GM19351 (cell line): ENCODE measurements around the gene ETV1.
A peak's percentile ranks its signal among the peaks of the same experiment; 100 is the strongest.

Experiments
- ATAC-seq: cut with Tn5 transposase; IDR thresholded peaks from one replicate; pipeline ENCODE4 v1.9.1; 2021; ENCODE audit warnings: mild to moderate bottlenecking, moderate library complexity; ENCODE audit not compliant: unreplicated experiment

ETV1 gene

DNA sequence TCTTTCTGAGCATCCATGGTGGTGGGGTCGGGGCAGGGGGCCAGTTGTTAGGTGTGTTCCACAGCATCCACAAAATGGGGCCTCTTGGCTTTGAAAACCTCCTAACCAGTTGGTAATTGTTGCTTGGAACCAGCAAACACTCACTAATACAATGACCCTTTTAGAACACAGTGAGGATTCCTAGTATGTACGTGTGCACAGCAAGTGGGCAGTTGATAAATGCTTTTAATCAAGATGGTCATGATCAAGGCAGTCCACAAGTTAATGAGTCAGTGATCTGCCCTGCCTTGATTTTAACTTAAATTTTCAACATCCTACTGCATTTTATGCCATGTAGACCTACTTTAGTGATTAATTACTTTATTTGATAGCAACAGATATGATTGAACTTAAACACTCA lies 103.1 kb downstream of the ETV1 start:
- ATAC-seq: no peak

GRCh38 chr7:13882051-13882450 lies 107.4 kb downstream of the ETV1 start:
- ATAC-seq: no peak

- no peak for ATAC-seq
Observed at GRCh38 chr7:13880789-13881188, 108.7 kb downstream of the ETV1 start.

- no peak for ATAC-seq
Observed at GRCh38 chr7:13879994-13880686, 109.3 kb downstream of the ETV1 start.

DNA sequence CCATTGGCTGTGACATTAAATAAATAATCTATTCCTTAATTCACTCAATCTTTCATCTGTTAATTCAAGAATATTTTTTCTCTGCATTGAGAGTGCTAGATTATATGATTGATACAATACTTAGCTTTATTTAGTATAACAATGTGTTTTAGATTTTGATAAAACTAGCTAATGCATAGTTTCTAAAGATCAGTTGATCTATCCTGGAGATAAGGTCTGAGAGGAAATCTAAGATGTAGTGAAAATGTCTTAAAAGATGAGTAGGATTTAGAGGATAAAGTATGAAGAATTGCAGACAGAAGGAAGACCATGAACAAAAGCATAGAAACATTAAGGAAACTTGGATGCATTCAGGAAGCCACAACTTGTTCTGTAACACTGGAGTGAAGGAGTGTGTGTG lies 110.3 kb downstream of the ETV1 start:
- no peak for ATAC-seq

DNA sequence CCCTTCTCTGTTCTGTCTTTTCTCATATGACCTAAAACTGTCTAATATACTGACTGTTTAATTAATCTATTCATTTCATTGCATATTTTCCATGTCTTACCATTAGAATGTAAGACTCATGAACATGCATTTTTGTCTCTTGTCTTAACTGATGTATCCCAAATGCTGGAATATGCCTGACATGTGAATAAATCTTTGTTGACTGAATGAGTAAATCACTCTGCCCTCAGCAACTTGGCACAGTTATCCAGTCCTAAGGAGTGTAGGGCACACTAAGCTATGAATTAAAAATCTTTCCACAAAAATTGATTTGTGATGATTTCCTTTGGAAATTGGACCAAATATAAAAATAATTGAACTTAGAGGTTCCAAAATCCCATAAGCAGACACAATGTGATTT lies 111.3 kb downstream of the ETV1 start:
- ATAC-seq: no peak

DNA sequence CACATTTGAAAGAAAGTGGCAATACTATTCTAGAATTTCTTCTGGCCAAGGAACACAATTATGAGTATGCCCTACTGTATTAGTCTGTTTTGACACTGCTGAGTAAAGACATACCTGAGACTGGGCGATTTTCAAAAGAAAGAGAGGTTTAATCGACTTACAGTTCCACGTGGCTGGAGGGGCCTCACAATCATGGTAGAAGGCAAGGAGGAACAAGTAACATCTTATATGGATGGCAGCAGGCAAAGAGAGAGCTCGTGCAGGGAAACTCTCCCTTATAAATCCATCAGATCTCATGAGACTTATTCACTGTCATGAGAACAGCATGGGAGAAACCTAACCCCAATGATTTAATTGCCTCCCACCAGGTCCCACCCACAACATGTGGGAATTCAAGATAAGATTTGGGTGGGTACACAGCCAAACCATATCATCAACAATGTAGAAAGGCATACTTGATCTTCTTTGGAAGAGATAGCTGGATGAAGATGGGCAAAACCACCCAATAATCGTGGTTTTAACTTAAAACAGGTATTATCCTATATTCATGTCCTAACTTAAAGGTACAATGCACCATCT lies 113.9 kb downstream of the ETV1 start:
- no peak for ATAC-seq

- ATAC-seq: no peak
Observed at GRCh38 chr7:13874783-13875182, 114.7 kb downstream of the ETV1 start.

DNA sequence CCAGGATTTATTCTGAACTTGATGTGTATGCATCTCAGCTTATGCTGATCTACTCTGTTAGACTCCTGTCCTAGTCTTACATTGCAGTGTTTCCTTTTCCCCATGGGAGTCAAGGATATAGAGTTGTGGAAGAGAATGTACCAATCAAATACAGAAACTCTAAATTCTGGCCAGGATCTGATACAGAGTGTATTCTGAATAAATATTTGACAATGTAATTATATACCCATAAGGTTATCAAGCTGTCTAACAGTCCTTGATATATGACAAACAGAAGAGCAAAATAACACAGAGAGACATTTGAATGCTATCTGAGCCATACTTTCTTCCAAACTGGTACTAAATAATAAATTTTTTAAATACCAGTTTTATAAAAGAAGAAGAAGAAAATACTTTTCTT lies 116.8 kb downstream of the ETV1 start:
- ATAC-seq: no peak

DNA sequence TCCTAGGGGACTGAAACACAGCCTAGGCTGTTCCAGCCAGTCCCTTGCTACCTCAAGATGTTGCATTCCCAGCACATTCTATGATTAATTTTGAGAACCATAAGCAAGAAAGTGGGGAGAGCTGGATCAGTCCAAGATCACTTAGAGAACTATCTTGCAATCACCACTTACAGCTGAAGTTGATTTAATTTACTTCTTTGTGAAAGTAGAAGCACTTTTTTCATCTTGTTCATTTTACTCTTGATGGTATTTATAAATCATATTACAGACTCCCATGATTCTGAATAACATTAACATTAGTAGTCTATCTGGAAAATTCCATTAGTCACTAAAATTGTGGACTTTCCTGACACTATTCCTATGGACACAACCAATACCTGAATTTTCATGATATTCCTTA lies 118.5 kb downstream of the ETV1 start:
- no peak for ATAC-seq

- ATAC-seq: no peak
Observed at GRCh38 chr7:13860734-13861133, 128.7 kb downstream of the ETV1 start.

- ATAC-seq: no peak
Observed at GRCh38 chr7:13856012-13856411, 133.5 kb downstream of the ETV1 start.

- no peak for ATAC-seq
Observed at GRCh38 chr7:13852281-13852968, 137.0 kb downstream of the ETV1 start.

GRCh38 chr7:13851736-13852135 lies 137.7 kb downstream of the ETV1 start:
- ATAC-seq: no peak

- peak; percentile 97 for ATAC-seq
Observed at GRCh38 chr7:13850185-13850752, 139.2 kb downstream of the ETV1 start.

DNA sequence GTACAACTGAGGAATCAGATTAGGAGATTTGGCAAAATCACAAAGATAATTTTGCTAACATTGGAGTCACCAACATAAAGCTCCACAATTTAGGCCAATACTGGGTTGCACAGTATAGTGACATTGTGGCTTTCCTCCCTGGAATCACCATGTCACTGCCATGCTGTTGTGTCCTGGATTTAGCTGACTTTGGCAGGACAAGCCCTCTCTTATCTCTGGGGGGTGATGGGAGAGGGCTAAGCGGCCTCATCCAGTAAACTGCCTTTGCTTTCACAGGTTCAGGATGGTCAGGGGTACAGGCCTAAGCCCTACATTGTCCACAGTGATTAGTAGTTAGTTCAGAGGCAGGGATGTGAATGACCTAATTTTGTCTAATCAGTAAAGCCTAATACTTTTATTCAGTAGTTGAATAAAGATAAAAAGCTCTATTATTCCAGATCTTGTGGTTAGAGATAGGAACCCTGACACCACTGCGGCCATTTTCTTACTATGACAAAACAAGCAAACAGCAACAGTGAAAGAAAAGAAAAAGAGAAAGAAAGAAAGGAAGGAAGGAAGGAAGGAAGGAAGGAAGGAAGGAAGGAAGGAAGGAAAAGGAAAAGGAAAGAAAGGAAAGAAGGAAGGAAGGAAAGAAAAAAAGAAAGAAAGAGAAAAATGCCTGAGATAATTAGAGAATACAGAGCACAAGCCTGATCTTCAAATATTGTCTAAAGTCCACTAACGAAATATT lies 140.1 kb downstream of the ETV1 start:
- ATAC-seq: no peak

GRCh38 chr7:13848681-13849131 lies 140.8 kb downstream of the ETV1 start:
- no peak for ATAC-seq

DNA sequence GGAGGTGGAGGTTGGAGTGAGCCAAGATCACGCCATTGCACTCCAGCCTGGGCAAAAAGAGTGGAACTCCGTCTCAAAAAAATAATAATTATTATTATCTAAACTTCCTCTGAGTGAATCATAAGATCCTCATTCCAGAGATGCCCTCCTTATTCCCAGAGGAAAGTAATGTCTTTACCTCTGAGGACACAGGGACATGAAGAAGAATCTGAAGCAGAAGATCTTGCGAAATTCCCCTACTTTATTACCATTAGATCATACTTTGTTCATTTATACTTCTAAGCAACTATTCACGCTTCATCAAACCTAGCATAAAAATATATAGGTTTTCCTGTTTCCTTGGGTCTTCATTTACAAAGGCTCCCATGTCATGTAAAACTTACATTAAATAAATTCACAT lies 143.1 kb downstream of the ETV1 start:
- no peak for ATAC-seq

GRCh38 chr7:13845601-13846000 lies 143.9 kb downstream of the ETV1 start:
- ATAC-seq: no peak

GRCh38 chr7:13844954-13845353 lies 144.5 kb downstream of the ETV1 start:
- no peak for ATAC-seq

- no peak for ATAC-seq
Observed at GRCh38 chr7:13841284-13841683, 148.2 kb downstream of the ETV1 start.
